ENCODE data around the gene FBXL17. TPM values are rescaled to one million over a fixed set of nuclear protein-coding genes. Genes with fewer than 3 reads are reported as not detected.

Gene FBXL17
- total RNA-seq, 1 experiment from 2014 or later = 5.3 TPM

GRCh38 chr5:107884871-107885270 lies 497.0 kb downstream of the FBXL17 start:
- no peak overlapping the region for H3K4ac ChIP-seq (ENCODE audit: low read depth, low read length)
- Mint-ChIP-seq H3K4me1 (peaks cover 14 to 20% of the 10 kb centered on the region in 2 experiments), H3K4me3 (no peak overlapping the region), H3K36me3 (ENCODE audit: insufficient read depth in 1 of 3, low read depth in 3 of 3) (no peaks in the 10 kb centered on the region), H3K27me3 (ENCODE audit: low read depth) (no peaks in the 10 kb centered on the region), H3K9me3 (no peaks in the 10 kb centered on the region), H3K27ac (no peak overlapping the region)
- H3K23ac ChIP-seq (ENCODE audit: insufficient read length, low read depth, low read length) = no peak overlapping the region
- H2AFZ ChIP-seq (ENCODE audit: low read length) = no peak overlapping the region
- H3K27me3 ChIP-seq (ENCODE audit: insufficient read depth, low read length) = no peaks in the 10 kb centered on the region
- no peak overlapping the region for H3K27ac ChIP-seq (ENCODE audit: insufficient read length, low read depth, low read length)
- H3K23me2 ChIP-seq (ENCODE audit: insufficient read length, low read depth, low read length, poor library complexity, severe bottlenecking) = no peaks in the 10 kb centered on the region
- no peak for TF ChIP-seq CTCF (conservative IDR thresholded peaks at IDR 0.05)
- no peak overlapping the region for H2BK20ac ChIP-seq (ENCODE audit: low read depth, low read length, poor library complexity, severe bottlenecking)
- H2AK5ac ChIP-seq (ENCODE audit: insufficient read length, low read length) = no peak overlapping the region
- no peak overlapping the region for H2BK12ac ChIP-seq (ENCODE audit: insufficient read length, low read depth, low read length)
- no peaks in the 10 kb centered on the region for H3K9me3 ChIP-seq (ENCODE audit: control insufficient read depth, low read depth, low read length)
- no peaks in the 10 kb centered on the region for H3K4me1 ChIP-seq (ENCODE audit: insufficient read depth, low read length)
- H3K79me2 ChIP-seq (ENCODE audit: insufficient read depth, low read length) = no peaks in the 10 kb centered on the region
- H3K14ac ChIP-seq (ENCODE audit: insufficient read depth, low read length) = no peak overlapping the region
- no peak overlapping the region for H4K91ac ChIP-seq (ENCODE audit: insufficient read length, low read depth, low read length)
- no peak for DNase-seq
- H3K18ac ChIP-seq (ENCODE audit: insufficient read length, low read depth, low read length) = no peak overlapping the region
- no peak overlapping the region for H2BK15ac ChIP-seq (ENCODE audit: low read depth, low read length)
- H3K79me1 ChIP-seq (ENCODE audit: insufficient read depth, low read depth, low read length, poor library complexity, severe bottlenecking) = no peaks in the 10 kb centered on the region
- H4K8ac ChIP-seq (replicated peaks; ENCODE audit: insufficient read length, low read depth, low read length) = no peak overlapping the region
- no peak overlapping the region for H3K4me2 ChIP-seq (ENCODE audit: insufficient read depth, insufficient read length, low read length)
- H4K5ac ChIP-seq (ENCODE audit: insufficient read length, low read depth, low read length) = no peak overlapping the region
- no peak overlapping the region for H2BK5ac ChIP-seq (ENCODE audit: insufficient read length, low read length)
- no peaks in the 10 kb centered on the region for H4K20me1 ChIP-seq (ENCODE audit: control insufficient read depth, insufficient read depth, insufficient read length)
- no peak overlapping the region for H3T11ph ChIP-seq (ENCODE audit: low read length)
- no peak overlapping the region for H2BK120ac ChIP-seq (ENCODE audit: low read depth, low read length, poor library complexity, severe bottlenecking)
- WGBS (ENCODE audit: extremely low coverage, insufficient read length, low lambda C conversion rate) = no CpG with 5 or more reads among the region's 1 CpG
- H3K56ac ChIP-seq (ENCODE audit: insufficient read length, low read depth, low read length) = no peak overlapping the region
- H3K9ac ChIP-seq (ENCODE audit: extremely low read depth, insufficient read length, low read length) = no peak overlapping the region
